Neural cell (in vitro differentiated cells): ENCODE results near the gene DRAM2. TPM values are rescaled to one million over a fixed set of nuclear protein-coding genes. Genes with fewer than 3 reads are reported as not detected.

Source experiments
- H2AFZ ChIP-seq: fragments of 200-600, 300-800 bp; sonication (generic), shearing (Covaris generic); 2 replicates; pipeline ENCODE4 v1.6.0; 2014; ENCODE audit warnings: low read depth, mild to moderate bottlenecking, antibody characterized with exemption, low read length, moderate library complexity
- H3F3A ChIP-seq: fragments of 200-600 bp; shearing (Covaris generic); 2 replicates; pipeline ENCODE4 v1.6.1; 2016; ENCODE audit warnings: mild to moderate bottlenecking, moderate library complexity, mixed read lengths, antibody characterized with exemption, low read length; ENCODE audit not compliant: insufficient read depth, poor library complexity, severe bottlenecking
- H3K27ac ChIP-seq: fragments of 200-600, 300-800 bp; sonication (generic), shearing (Covaris generic); 2 replicates; pipeline ENCODE4 v1.5.1; 2014; ENCODE audit warnings: mild to moderate bottlenecking, low read length, moderate library complexity
- H3K27me3 ChIP-seq: fragments of 300-800, 200-600 bp; sonication (generic), shearing (Covaris generic); 2 replicates; pipeline ENCODE4 v1.6.0; 2014; ENCODE audit warnings: mild to moderate bottlenecking, low read depth, low read length, moderate library complexity; ENCODE audit not compliant: insufficient read depth
- H3K36me3 ChIP-seq: fragments of 300-800, 200-600 bp; sonication (generic), shearing (Covaris generic); 2 replicates; pipeline ENCODE4 v1.5.1; 2014; ENCODE audit warnings: mild to moderate bottlenecking, antibody characterized with exemption, low read length, moderate library complexity; ENCODE audit not compliant: insufficient read depth
- H3K4me2 ChIP-seq: fragments of 300-800, 200-600 bp; sonication (generic), shearing (Covaris generic); 2 replicates; pipeline ENCODE4 v1.6.0; 2014; ENCODE audit warnings: mild to moderate bottlenecking, low read length
- H3K4me3 ChIP-seq: fragments of 300-800, 200-600 bp; sonication (generic), shearing (Covaris generic); 2 replicates; pipeline ENCODE4 v1.5.1; 2014; ENCODE audit warnings: mild to moderate bottlenecking, low read length, moderate library complexity
- H3K79me2 ChIP-seq: fragments of 200-600 bp; shearing (Covaris generic); replicated peaks from 2 replicates; pipeline ENCODE4 v1.6.0; 2014; ENCODE audit warnings: mild to moderate bottlenecking, low read length, moderate library complexity; ENCODE audit not compliant: insufficient read depth
- H3K9ac ChIP-seq: fragments of 300-800, 200-600 bp; sonication (generic), shearing (Covaris generic); 2 replicates; pipeline ENCODE4 v1.6.1; 2016; ENCODE audit warnings: mild to moderate bottlenecking, low read length, mixed read lengths
- H3K9me2 ChIP-seq: fragments of 200-600 bp; shearing (Covaris generic); 2 replicates; pipeline ENCODE4 v1.6.1; 2016; ENCODE audit warnings: mild to moderate bottlenecking, low read length, mixed read lengths; ENCODE audit not compliant: insufficient read depth
- H3K9me3 ChIP-seq: fragments of 200-600, 300-800 bp; sonication (generic), shearing (Covaris generic); 2 replicates; pipeline ENCODE4 v1.6.1; 2016; ENCODE audit warnings: mild to moderate bottlenecking, mixed run types, low read length, moderate library complexity, mixed read lengths
- H4K20me1 ChIP-seq: fragments of 200-600 bp; shearing (Covaris generic); 2 replicates; pipeline ENCODE4 v1.6.1; 2016; ENCODE audit warnings: mild to moderate bottlenecking, mixed run types; ENCODE audit not compliant: insufficient read depth
- CTCF ChIP-seq: fragments of 450-650 bp; IDR thresholded peaks from 2 replicates; pipeline ENCODE4 v1.5.1; 2014; ENCODE audit warnings: antibody characterized with exemption, mild to moderate bottlenecking, moderate library complexity; ENCODE audit not compliant: poor library complexity, severe bottlenecking
- EP300 ChIP-seq: fragments of 450-650 bp; conservative IDR thresholded peaks from 2 replicates; pipeline ENCODE4 v1.6.1; 2014; ENCODE audit warnings: antibody characterized with exemption, mild to moderate bottlenecking, moderate library complexity; ENCODE audit not compliant: poor library complexity, severe bottlenecking
- EZH2 ChIP-seq: fragments of 200-600, 300-800 bp; shearing (Covaris generic), sonication (generic); IDR thresholded peaks from 2 replicates; pipeline ENCODE4 v1.6.1; 2014; ENCODE audit warnings: antibody characterized with exemption, low read length, borderline replicate concordance, mild to moderate bottlenecking; ENCODE audit not compliant: insufficient read depth, poor library complexity, severe bottlenecking
- MXI1 ChIP-seq: fragments of 450-650 bp; conservative IDR thresholded peaks from 2 replicates; pipeline ENCODE4 v1.6.1; 2014; ENCODE audit warnings: antibody characterized with exemption, mild to moderate bottlenecking; ENCODE audit not compliant: poor library complexity, severe bottlenecking
- POLR2AphosphoS5 ChIP-seq: IDR thresholded peaks from 2 replicates; pipeline ENCODE4 v1.6.1; 2012
- RAD21 ChIP-seq: fragments of 450-650 bp; conservative IDR thresholded peaks from 2 replicates; pipeline ENCODE4 v1.6.1; 2014; ENCODE audit warnings: antibody characterized with exemption, mild to moderate bottlenecking, moderate library complexity
- REST ChIP-seq: IDR thresholded peaks from 2 replicates; pipeline ENCODE4 v1.6.1; 2012; ENCODE audit warnings: borderline replicate concordance
- SMC3 ChIP-seq: fragments of 450-650 bp; conservative IDR thresholded peaks from 2 replicates; pipeline ENCODE4 v1.6.1; 2014; ENCODE audit warnings: antibody characterized with exemption, mild to moderate bottlenecking, moderate library complexity; ENCODE audit not compliant: poor library complexity
- TAF1 ChIP-seq: IDR thresholded peaks from 2 replicates; pipeline ENCODE4 v1.6.1; 2012; ENCODE audit warnings: low read depth
- polyA plus RNA-seq: library from polyadenylated mRNA; depleted of rRNA; stranded (reverse); fragments of >200 nt; gene quantifications from 2 replicates; pipeline ENCODE4 v1.2.3, GENCODE V29; 2014

Gene DRAM2
- polyA plus RNA-seq, 1 donor from 2014 or later = 71.0 TPM

GRCh38 chr1:111127923-111128643 lies 11.8 kb downstream of the DRAM2 start:
- peaks cover 10% of the 10 kb centered on the region for H3K36me3 ChIP-seq
- TF ChIP-seq TAF1 = no peak
- TF ChIP-seq REST = no peak
- TF ChIP-seq CTCF = no peak
- TF ChIP-seq EZH2 = no peak
- no peak for TF ChIP-seq RAD21
- TF ChIP-seq MXI1 = no peak
- no peak for TF ChIP-seq EP300
- TF ChIP-seq POLR2AphosphoS5 = no peak
- TF ChIP-seq SMC3 = no peak
- no peaks in the 10 kb centered on the region for H3K27me3 ChIP-seq
- no peaks in the 10 kb centered on the region for H3K9me3 ChIP-seq
- H3K27ac ChIP-seq = no peak overlapping the region
- H4K20me1 ChIP-seq = no peaks in the 10 kb centered on the region
- no peaks in the 10 kb centered on the region for H3F3A ChIP-seq
- no peak overlapping the region for H3K4me3 ChIP-seq
- no peak overlapping the region for H2AFZ ChIP-seq
- no peaks in the 10 kb centered on the region for H3K9me2 ChIP-seq
- no peaks in the 10 kb centered on the region for H3K79me2 ChIP-seq
- H3K9ac ChIP-seq = no peak overlapping the region
- H3K4me2 ChIP-seq = no peak overlapping the region

GRCh38 chr1:111126354-111126753 lies 13.5 kb downstream of the DRAM2 start:
- Histone ChIP-seq H3K9ac (no peak overlapping the region), H3K4me3 (no peak overlapping the region), H3F3A (no peaks in the 10 kb centered on the region), H3K9me3 (no peaks in the 10 kb centered on the region), H2AFZ (no peak overlapping the region), H4K20me1 (no peaks in the 10 kb centered on the region), H3K4me2 (no peak overlapping the region), H3K27ac (no peak overlapping the region), H3K27me3 (no peaks in the 10 kb centered on the region), H3K9me2 (no peaks in the 10 kb centered on the region), H3K79me2 (no peaks in the 10 kb centered on the region), H3K36me3 (peaks cover 10% of the 10 kb centered on the region)
- TF ChIP-seq REST (no peak), RAD21 (no peak), CTCF (no peak), POLR2AphosphoS5 (no peak), TAF1 (no peak), EP300 (no peak), EZH2 (no peak), MXI1 (no peak), SMC3 (no peak)
